ENCODE results near the gene TOGARAM2. TPM values are rescaled to one million over a fixed set of nuclear protein-coding genes. Genes with fewer than 3 reads are reported as not detected.
A peak's percentile ranks its signal among the peaks of the same experiment; 100 is the strongest.

The TOGARAM2 gene
- total and polyA plus RNA-seq, 8 donors = 1.5 to 7.3 (median 4.1) TPM

- Histone ChIP-seq H3K9me3 (no peaks in the 10 kb centered on the region), H3K4me3 (no peak overlapping the region), H3K36me3 (no peaks in the 10 kb centered on the region), H3K4me1 (peaks cover 19 to 54% of the 10 kb centered on the region in 2 donors), H3K27me3 (peaks cover 0 to 7% of the 10 kb centered on the region in 2 donors), H3K27ac (peak overlapping the region in 1 of 2 donors; percentile 46)
- TF ChIP-seq CTCF (IDR thresholded peaks at IDR 0.05) = no peak
- ATAC-seq = no peak
- intact Hi-C loops (cut with DNase I) = no loop called here
- no peak for DNase-seq
These were observed 28.9 kb downstream of the TOGARAM2 start for GRCh38 chr2:29009711-29010677.

- H3K9me3 ChIP-seq = no peaks in the 10 kb centered on the region
- peak; percentile 46 for ATAC-seq
- peaks cover 19 to 64% of the 10 kb centered on the region in 2 donors for H3K4me1 ChIP-seq
- peak overlapping the region; percentile 33 to 46 for H3K27ac ChIP-seq
- DNase-seq = peak in 1 of 4 donors; percentile 49
- H3K36me3 ChIP-seq = no peaks in the 10 kb centered on the region
- intact Hi-C loops (cut with DNase I) = no loop called here
- no peak for TF ChIP-seq CTCF (IDR thresholded peaks at IDR 0.05)
- peaks cover 0 to 7% of the 10 kb centered on the region in 2 donors for H3K27me3 ChIP-seq
- no peak overlapping the region for H3K4me3 ChIP-seq
These were observed 29.8 kb downstream of the TOGARAM2 start for GRCh38 chr2:29010946-29011345.

- H3K27me3 ChIP-seq = peaks cover 0 to 7% of the 10 kb centered on the region in 2 donors
- peaks cover 19 to 68% of the 10 kb centered on the region in 2 donors for H3K4me1 ChIP-seq
- ATAC-seq (peak; percentile 79), DNase-seq (peak in 3 of 4 donors; percentile 52 to 86 (median 80))
- peak overlapping the region; percentile 33 to 46 for H3K27ac ChIP-seq
- no peak overlapping the region for H3K4me3 ChIP-seq
- no peaks in the 10 kb centered on the region for H3K9me3 ChIP-seq
- intact Hi-C loops (cut with DNase I) = no loop called here
- H3K36me3 ChIP-seq = no peaks in the 10 kb centered on the region
- TF ChIP-seq CTCF (IDR thresholded peaks at IDR 0.05) = no peak
These were observed 30.4 kb downstream of the TOGARAM2 start for GRCh38 chr2:29011418-29012060.

- DNase-seq (no peak), ATAC-seq (peak; percentile 18)
- TF ChIP-seq CTCF (IDR thresholded peaks at IDR 0.05) = no peak
- Histone ChIP-seq H3K36me3 (no peaks in the 10 kb centered on the region), H3K27ac (peak overlapping the region; percentile 13 to 39), H3K27me3 (peaks cover 0 to 7% of the 10 kb centered on the region in 2 donors), H3K4me3 (no peak overlapping the region), H3K9me3 (no peaks in the 10 kb centered on the region), H3K4me1 (peaks cover 19 to 71% of the 10 kb centered on the region in 2 donors)
- intact Hi-C loops (cut with DNase I) = no loop called here
These were observed 31.1 kb downstream of the TOGARAM2 start for GRCh38 chr2:29012211-29012681.

Data from left lung (tissue), 10 donors.